HL-60 (cell line): ENCODE results near the gene ZNF593OS.

Experiments
- CTCF ChIP-seq: IDR thresholded peaks from one replicate; pipeline ENCODE4 v1.5.1; 2011; ENCODE audit warnings: low read length, control low read depth, inconsistent platforms; ENCODE audit not compliant: insufficient read depth
- POLR2AphosphoS5 ChIP-seq: IDR thresholded peaks from 2 replicates; pipeline ENCODE4 v1.6.1; 2012; ENCODE audit warnings: low read depth

GRCh38 chr1:26164861-26165842 is 6.5 kb downstream of the ZNF593OS start:
- TF ChIP-seq CTCF (no peak), POLR2AphosphoS5 (no peak)
